Activated CD4-positive, alpha-beta T cell treated with anti-CD3 and anti-CD28 coated beads, Interleukin-2, amount 50 U/mL, for 24 hours (primary cell): Measurements from ENCODE around the gene INSC.

ENCODE experiments used
- DNase-seq, 2 donors: peaks; one replicate each; pipeline ENCODE4 v3.0.0-alpha.2; 2020; ENCODE audit warnings: low read depth in 1 of 2, low spot score in 1 of 2

Gene INSC

GRCh38 chr11:15182372-15182771 is 67.6 kb downstream of the INSC start:
- DNase-seq, result no peak

DNA sequence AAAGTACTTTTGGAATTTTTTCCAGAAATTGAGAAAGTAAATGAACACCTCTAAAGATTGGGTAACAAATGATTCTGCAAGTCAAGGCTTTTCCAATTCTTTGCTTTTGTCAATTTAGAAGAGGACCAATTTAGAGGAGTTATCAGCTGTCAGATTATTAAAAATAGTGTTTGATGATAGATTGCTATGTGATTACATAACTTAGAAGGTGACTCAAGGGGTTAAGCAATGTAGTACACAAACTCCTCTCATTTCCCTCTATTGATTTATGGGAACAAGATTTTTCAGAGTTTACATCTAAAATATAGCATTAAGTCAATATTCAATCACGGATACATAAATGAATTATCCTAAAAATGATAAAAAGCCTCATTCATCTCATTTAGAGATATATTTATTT is 70.3 kb downstream of the INSC start:
- no peak for DNase-seq

GRCh38 chr11:15186146-15186545 is 71.4 kb downstream of the INSC start:
- no peak for DNase-seq

GRCh38 chr11:15189189-15189588 is 74.5 kb downstream of the INSC start:
- no peak for DNase-seq

GRCh38 chr11:15189641-15190365 is 75.1 kb downstream of the INSC start:
- no peak for DNase-seq

- no peak for DNase-seq
Measured at GRCh38 chr11:15190611-15191010, 75.9 kb downstream of the INSC start.

DNA sequence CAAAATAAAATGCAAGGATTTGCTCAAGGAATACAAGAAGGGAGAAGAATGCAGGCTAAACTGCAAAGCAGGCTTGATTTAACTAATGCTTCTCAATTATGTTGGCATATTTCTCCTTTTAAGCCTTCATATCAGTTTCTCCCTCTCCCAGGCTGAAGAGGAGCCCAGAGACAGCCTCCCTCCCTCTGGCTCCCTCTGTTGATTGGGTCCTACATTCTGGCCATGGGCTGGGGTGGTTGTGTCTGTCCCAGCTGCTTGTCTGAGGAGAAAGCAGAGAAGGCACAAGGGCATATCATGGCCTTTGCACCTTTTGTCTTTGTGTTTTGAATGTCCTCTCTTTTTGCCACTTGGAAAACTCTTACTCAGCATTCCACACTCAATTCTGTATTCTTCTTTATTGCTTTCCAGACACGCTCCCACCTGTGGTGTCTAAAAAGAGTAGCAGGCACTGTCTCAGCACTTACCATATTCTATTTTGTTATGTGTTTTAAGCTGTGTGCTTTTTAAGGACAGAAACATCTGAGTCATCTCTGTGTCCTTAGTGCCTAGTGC is 77.4 kb downstream of the INSC start:
- no peak for DNase-seq

GRCh38 chr11:15194671-15195415 is 80.1 kb downstream of the INSC start:
- no peak for DNase-seq

GRCh38 chr11:15195454-15196200 is 80.9 kb downstream of the INSC start:
- DNase-seq, result no peak

DNA sequence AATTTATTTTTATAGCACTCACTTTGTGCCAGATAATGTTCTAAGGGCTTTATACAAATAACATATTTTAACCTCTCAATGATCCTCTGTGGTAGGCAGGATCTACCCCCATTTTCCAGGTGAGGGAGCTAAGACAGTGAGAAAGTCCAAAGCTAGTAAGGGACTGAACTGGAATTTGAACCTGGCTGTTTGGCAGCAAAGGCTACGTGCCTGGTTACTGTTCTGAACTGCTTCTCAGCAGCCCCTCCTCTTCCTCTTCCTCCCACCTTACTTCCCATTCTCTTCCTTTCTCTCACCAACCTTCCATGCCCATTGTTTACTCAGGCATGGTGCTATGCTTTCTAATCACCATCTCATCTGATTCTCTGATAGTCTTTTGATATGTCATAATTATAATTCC is 82.0 kb downstream of the INSC start:
- no peak for DNase-seq

DNA sequence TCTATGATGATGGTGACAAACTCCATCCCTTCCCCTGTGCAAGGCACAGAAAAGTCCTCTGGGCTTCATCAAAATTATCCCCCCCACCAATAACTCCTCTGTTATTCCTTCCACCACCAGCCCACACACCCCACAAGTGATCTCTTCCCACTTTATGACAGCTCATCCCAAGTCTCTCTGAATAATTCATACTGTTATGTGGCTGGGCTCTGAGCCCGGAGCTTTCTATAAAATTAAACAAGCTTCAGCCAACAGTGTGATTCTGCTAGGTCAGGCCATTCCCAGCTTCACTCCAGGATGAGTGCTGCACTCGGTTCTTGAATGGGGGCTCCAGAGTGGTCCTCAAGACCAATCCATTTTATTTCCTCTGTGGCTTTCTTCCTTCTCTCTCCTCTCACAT is 83.0 kb downstream of the INSC start:
- no peak for DNase-seq

DNA sequence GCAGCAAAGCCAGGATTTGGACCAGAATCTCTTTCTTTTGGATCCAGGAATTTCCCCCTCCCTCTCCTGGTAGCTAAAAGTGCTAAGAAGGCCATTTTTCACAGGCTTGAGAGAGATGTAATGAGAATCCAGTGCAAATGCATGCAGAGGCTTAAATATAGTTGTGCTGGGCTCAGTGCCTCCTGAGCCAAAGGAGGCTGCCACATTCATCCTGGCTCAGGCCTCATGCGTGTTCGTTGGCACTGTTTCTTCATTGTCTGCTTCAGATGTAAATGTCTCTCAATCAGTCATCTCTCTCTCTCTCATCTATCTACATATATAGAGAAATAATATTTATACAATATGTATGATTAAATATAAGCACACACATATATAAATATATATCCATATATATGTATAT is 83.6 kb downstream of the INSC start:
- no peak for DNase-seq

GRCh38 chr11:15199693-15200092 is 85.0 kb downstream of the INSC start:
- no peak for DNase-seq

DNA sequence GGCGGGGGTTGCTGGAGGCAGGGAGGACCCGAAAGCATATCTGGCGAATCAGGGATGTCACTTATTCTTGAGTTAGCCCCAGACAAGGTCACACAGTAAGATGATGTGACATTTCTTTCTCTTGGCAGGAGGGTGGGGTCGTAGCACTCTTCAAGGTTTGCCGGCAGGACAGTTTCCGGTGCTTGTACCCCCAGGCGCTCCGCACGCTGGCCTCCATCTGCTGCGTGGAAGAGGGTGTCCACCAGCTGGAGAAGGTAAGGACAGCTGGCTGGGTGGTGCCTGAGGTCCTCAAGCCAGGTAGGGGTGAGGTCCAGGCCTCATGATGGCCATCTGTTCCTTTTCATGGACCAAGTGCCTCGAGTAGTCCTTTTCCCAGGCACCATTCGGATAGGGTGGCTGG is 86.0 kb downstream of the INSC start:
- DNase-seq, result no peak

- DNase-seq, result no peak
Measured at GRCh38 chr11:15201586-15201985, 86.9 kb downstream of the INSC start.

- DNase-seq, result no peak
Measured at GRCh38 chr11:15202626-15203025, 87.9 kb downstream of the INSC start.

GRCh38 chr11:15204711-15205110 is 90.0 kb downstream of the INSC start:
- no peak for DNase-seq

DNA sequence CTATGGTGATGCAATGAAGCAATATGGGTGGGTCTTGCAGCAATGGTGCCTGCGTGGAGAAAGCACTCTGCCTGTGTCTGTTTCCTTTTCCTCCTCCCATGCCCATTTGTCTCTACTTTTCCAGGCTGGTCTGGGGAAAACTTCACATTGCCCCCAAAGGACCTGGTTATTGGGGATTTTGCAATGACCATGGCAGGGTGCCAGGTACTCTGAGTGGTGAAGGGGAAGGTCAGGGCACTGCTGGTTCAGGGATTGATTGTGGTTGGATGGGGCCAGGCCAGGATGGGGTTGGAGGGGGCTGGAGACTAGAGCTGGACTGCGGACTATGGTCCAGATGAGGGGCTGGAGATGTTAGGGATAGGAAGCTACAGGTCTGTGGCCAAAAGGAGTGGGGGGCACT is 92.1 kb downstream of the INSC start:
- no peak for DNase-seq

DNA sequence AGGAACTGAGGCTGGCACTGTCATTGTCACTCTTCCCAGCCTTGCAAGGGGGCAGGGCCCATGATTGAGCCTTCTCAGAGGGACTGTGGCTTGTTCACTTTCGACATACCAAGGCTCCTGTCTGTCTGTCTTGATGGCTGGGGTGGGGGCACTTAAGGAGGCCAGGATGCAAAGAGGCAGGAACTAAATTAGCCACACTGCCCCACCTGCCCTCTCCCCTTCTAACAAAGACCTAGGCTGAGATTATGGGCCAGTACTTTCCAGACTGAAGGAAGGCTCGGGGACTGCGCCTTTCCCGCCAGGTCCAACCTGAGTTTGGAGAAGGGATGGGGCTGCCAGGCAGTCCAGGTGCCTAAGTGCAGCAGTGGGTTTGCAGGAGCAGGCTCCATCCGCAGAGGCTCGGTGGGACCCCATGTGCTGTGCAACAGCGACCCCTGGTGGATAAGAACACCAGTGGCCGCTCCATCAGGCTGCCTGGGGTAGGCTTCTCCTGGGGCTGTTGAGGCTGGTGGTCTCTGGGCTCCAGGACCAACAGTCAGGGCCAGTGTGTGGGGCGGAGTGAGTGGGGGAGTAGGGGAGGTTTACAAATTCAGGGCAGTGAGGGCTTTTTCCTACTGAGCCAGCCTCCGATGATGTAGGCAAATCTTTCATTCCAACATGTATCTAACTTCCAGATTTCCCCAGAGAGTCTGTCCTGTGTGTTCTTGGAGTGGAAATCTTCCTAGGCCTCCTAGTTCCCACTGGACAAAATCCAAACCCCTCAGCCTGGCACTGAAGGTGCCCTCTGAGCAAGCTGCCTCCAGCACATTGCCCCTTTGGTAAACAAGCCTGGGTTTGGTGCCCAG is 93.9 kb downstream of the INSC start:
- peak; percentile 53 to 74 for DNase-seq

DNA sequence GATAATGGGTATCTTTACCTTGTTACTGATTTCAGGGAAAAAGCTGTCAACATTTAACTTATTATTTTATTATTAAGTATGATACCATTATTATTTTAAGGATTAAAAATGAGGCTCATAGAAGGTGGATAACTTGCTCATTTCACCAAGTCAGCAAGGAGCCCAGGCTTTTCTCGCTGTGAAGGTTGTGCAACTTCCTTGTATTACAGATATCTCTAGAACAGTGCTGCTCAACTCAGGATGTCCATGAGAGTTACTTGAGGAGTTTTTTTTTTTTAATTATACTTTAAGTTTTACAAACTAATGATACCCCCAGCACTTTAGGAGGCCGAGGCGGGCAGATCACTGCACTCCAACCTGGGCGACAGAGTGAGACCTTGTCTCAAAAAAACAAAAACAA is 98.2 kb downstream of the INSC start:
- no peak for DNase-seq
